HEK293 (cell line): ENCODE measurements around the gene CIPC.
A peak's percentile ranks its signal among the peaks of the same experiment; 100 is the strongest.

ENCODE experiments used
- CTCF ChIA-PET: fragments of 350-600 bp; formaldehyde crosslinking; extraction: SDS; loops from one replicate; lab custom pipeline; 2021; ENCODE audit warnings: antibody characterized with exemption; lab: Yijun Ruan, JAX
- POLR2A ChIA-PET: fragments of 300-600 bp; formaldehyde crosslinking; extraction: SDS; loops from one replicate; lab custom pipeline; 2020; ENCODE audit warnings: antibody characterized with exemption, inconsistent platforms; lab: Yijun Ruan, JAX
- H3K27ac ChIP-seq: fragments of 200-500 bp; sonication (Bioruptor generic); 2 replicates; pipeline ENCODE4 v1.5.1; 2014; ENCODE audit warnings: low read depth, low read length, control low read depth, inconsistent platforms; ENCODE audit errors: extremely low read depth
- H3K36me3 ChIP-seq, 2 experiments: fragments of 200-500 bp in 1 of 2; sonication (Bioruptor generic) in 1 of 2; 1 replicate in 1 of 2; 2 replicates in 1 of 2; pipeline ENCODE4 v1.5.1; 2014 to 2017; ENCODE audit warnings: inconsistent platforms in 2 of 2, low read length in 2 of 2; ENCODE audit not compliant: control insufficient read depth in 2 of 2, insufficient read depth in 1 of 2
- H3K4me1 ChIP-seq: fragments of 200-500 bp; sonication (Bioruptor generic); 2 replicates; pipeline ENCODE4 v1.5.1; 2014; ENCODE audit warnings: mild to moderate bottlenecking, low read length, inconsistent platforms; ENCODE audit not compliant: control insufficient read depth, insufficient read depth
- H3K4me3 ChIP-seq: 2 replicates; pipeline ENCODE4 v1.5.1; 2011; ENCODE audit warnings: low read depth, mild to moderate bottlenecking, control low read depth, low read length, moderate library complexity
- H3K9me3 ChIP-seq: fragments of 200-500 bp; sonication (Bioruptor generic); 2 replicates; pipeline ENCODE4 v1.5.1; 2014; ENCODE audit warnings: low read depth, low read length, inconsistent platforms; ENCODE audit not compliant: control insufficient read depth, insufficient read depth
- BCL6B ChIP-seq: fragments of 450-650 bp; formaldehyde crosslinking; IDR thresholded peaks from 2 replicates; pipeline ENCODE4 v1.5.1; 2017; ENCODE audit warnings: missing biosample characterization, missing genetic modification characterization
- EGR2 ChIP-seq: fragments of 450-650 bp; formaldehyde crosslinking; IDR thresholded peaks from 2 replicates; pipeline ENCODE4 v1.5.1; 2016; ENCODE audit warnings: low read depth, missing biosample characterization, missing genetic modification characterization
- GLI2 ChIP-seq: fragments of 450-650 bp; formaldehyde crosslinking; IDR thresholded peaks from 2 replicates; pipeline ENCODE4; 2017; ENCODE audit warnings: missing biosample characterization, missing genetic modification characterization, low read depth, borderline replicate concordance
- GLI4 ChIP-seq: fragments of 450-650 bp; formaldehyde crosslinking; IDR thresholded peaks from 2 replicates; pipeline ENCODE4 v1.5.1; 2016; ENCODE audit warnings: missing biosample characterization, missing genetic modification characterization
- YY1 ChIP-seq: fragments of 450-650 bp; formaldehyde crosslinking; IDR thresholded peaks from 2 replicates; pipeline ENCODE4 v1.5.1; 2018; ENCODE audit warnings: missing biosample characterization, missing genetic modification characterization
- ZNF114 ChIP-seq: fragments of 450-650 bp; formaldehyde crosslinking; IDR thresholded peaks from 2 replicates; pipeline ENCODE4 v1.5.0; 2017; ENCODE audit warnings: missing biosample characterization, missing genetic modification characterization
- ZNF16 ChIP-seq: fragments of 450-650 bp; formaldehyde crosslinking; IDR thresholded peaks from 2 replicates; pipeline ENCODE4 v1.5.1; 2016; ENCODE audit warnings: low read depth, missing biosample characterization, missing genetic modification characterization
- ZNF184 ChIP-seq: fragments of 450-650 bp; IDR thresholded peaks from 2 replicates; pipeline ENCODE4 v1.5.1; 2018; ENCODE audit warnings: missing biosample characterization, mild to moderate bottlenecking, missing genetic modification characterization
- ZNF214 ChIP-seq: fragments of 450-650 bp; formaldehyde crosslinking; IDR thresholded peaks from 2 replicates; pipeline ENCODE4 v1.5.1; 2017; ENCODE audit warnings: missing biosample characterization, mild to moderate bottlenecking, missing genetic modification characterization, borderline replicate concordance
- ZNF23 ChIP-seq: fragments of 450-650 bp; formaldehyde crosslinking; IDR thresholded peaks from 2 replicates; pipeline ENCODE4 v1.5.1; 2016; ENCODE audit warnings: missing biosample characterization, missing genetic modification characterization, borderline replicate concordance
- ZNF248 ChIP-seq: fragments of 450-650 bp; formaldehyde crosslinking; IDR thresholded peaks from 2 replicates; pipeline ENCODE4 v1.5.1; 2017; ENCODE audit warnings: missing biosample characterization, missing genetic modification characterization
- ZNF398 ChIP-seq: fragments of 450-650 bp; formaldehyde crosslinking; IDR thresholded peaks from 2 replicates; pipeline ENCODE4 v1.5.1; 2017; ENCODE audit warnings: missing biosample characterization, missing genetic modification characterization
- ZNF596 ChIP-seq: fragments of 450-650 bp; IDR thresholded peaks from 2 replicates; pipeline ENCODE4 v1.5.0; 2018; ENCODE audit warnings: missing biosample characterization, mild to moderate bottlenecking, missing genetic modification characterization, moderate library complexity
- ZNF660 ChIP-seq: fragments of 450-650 bp; IDR thresholded peaks from 2 replicates; pipeline ENCODE4 v1.5.1; 2018; ENCODE audit warnings: missing biosample characterization, mild to moderate bottlenecking, missing genetic modification characterization
- ZNF664 ChIP-seq: fragments of 450-650 bp; formaldehyde crosslinking; IDR thresholded peaks from 2 replicates; pipeline ENCODE4 v1.5.1; 2016; ENCODE audit warnings: missing biosample characterization, missing genetic modification characterization
- ZNF701 ChIP-seq: fragments of 450-650 bp; formaldehyde crosslinking; IDR thresholded peaks from 2 replicates; pipeline ENCODE4 v1.5.1; 2016; ENCODE audit warnings: missing biosample characterization, missing genetic modification characterization
- ZNF704 ChIP-seq: fragments of 450-650 bp; formaldehyde crosslinking; IDR thresholded peaks from 2 replicates; pipeline ENCODE4 v1.5.1; 2016; ENCODE audit warnings: missing biosample characterization, missing genetic modification characterization
- ZNF776 ChIP-seq: fragments of 450-650 bp; formaldehyde crosslinking; IDR thresholded peaks from 2 replicates; pipeline ENCODE4 v1.5.0; 2017; ENCODE audit warnings: missing biosample characterization, missing genetic modification characterization, borderline replicate concordance
- ZNF792 ChIP-seq: fragments of 450-650 bp; formaldehyde crosslinking; IDR thresholded peaks from 2 replicates; pipeline ENCODE4 v1.5.1; 2016; ENCODE audit warnings: missing biosample characterization, missing genetic modification characterization
- TF ChIP-seq, protein P1 (sequence below): fragments of 450-650 bp; formaldehyde crosslinking; IDR thresholded peaks from 2 replicates; pipeline ENCODE4; 2016; ENCODE audit warnings: missing biosample characterization, missing genetic modification characterization

Gene CIPC

GRCh38 chr14:77109656-77110055, 11.6 kb downstream of the CIPC start:
- Histone ChIP-seq H3K4me1 (no peaks in the 10 kb centered on the region), H3K9me3 (no peaks in the 10 kb centered on the region), H3K27ac (no peak overlapping the region), H3K4me3 (no peak overlapping the region), H3K36me3 (peaks cover 24 to 87% of the 10 kb centered on the region in 2 experiments)
- ChIA-PET CTCF (interaction anchor here (0.5 to 3.4 kb wide), 6 partner anchors 14 to 207 kb away, joined by 3 to 15 read pairs (median 3); no protein-coding TSS in a partner anchor), POLR2A (no interaction called here)
- TF ChIP-seq YY1 (no peak), ZNF776 (no peak), ZNF701 (no peak), ZNF114 (tag by site-specific recombination) (no peak), ZNF596 (tag by site-specific recombination) (no peak), ZNF704 (no peak), GLI4 (tag by site-specific recombination) (no peak), ZNF214 (no peak), ZNF248 (tag by site-specific recombination) (no peak)
- TF ChIP-seq, protein P1, sequence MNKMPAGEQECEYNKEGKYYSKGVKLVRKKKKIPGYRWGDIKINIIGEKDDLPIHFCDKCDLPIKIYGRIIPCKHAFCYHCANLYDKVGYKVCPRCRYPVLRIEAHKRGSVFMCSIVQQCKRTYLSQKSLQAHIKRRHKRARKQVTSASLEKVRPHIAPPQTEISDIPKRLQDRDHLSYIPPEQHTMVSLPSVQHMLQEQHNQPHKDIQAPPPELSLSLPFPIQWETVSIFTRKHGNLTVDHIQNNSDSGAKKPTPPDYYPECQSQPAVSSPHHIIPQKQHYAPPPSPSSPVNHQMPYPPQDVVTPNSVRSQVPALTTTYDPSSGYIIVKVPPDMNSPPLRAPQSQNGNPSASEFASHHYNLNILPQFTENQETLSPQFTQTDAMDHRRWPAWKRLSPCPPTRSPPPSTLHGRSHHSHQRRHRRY (tag by site-specific recombination): no peak

- Histone ChIP-seq H3K4me3 (no peak overlapping the region), H3K9me3 (no peaks in the 10 kb centered on the region), H3K27ac (no peak overlapping the region), H3K4me1 (no peaks in the 10 kb centered on the region), H3K36me3 (peaks cover 24 to 89% of the 10 kb centered on the region in 2 experiments)
- ChIA-PET CTCF (interaction anchor here (0.5 to 3.4 kb wide), 5 partner anchors 10 to 206 kb away, joined by 3 to 15 read pairs (median 3); no protein-coding TSS in a partner anchor), POLR2A (no interaction called here)
- TF ChIP-seq ZNF660 (tag by site-specific recombination) (no peak), ZNF704 (no peak), ZNF23 (tag by site-specific recombination) (no peak), ZNF114 (tag by site-specific recombination) (no peak), BCL6B (tag by site-specific recombination) (no peak), ZNF792 (tag by site-specific recombination) (no peak), ZNF664 (tag by site-specific recombination) (no peak)
Observed at GRCh38 chr14:77110286-77110685, 12.2 kb downstream of the CIPC start.

- Histone ChIP-seq H3K4me3 (no peak overlapping the region), H3K27ac (no peak overlapping the region), H3K9me3 (no peaks in the 10 kb centered on the region), H3K4me1 (no peaks in the 10 kb centered on the region), H3K36me3 (peaks cover 24 to 86% of the 10 kb centered on the region in 2 experiments)
- CTCF ChIA-PET: interaction anchor here (0.6 to 3.4 kb wide), 5 partner anchors 9 to 1394 kb away, joined by 3 to 15 read pairs (median 3); no protein-coding TSS in a partner anchor
- POLR2A ChIA-PET: no interaction called here
- TF ChIP-seq ZNF184 (tag by site-specific recombination): no peak
- TF ChIP-seq GLI2 (tag by site-specific recombination): no peak
- no peak for TF ChIP-seq ZNF16
- TF ChIP-seq EGR2 (tag by site-specific recombination): peak; percentile 41; the same call in 1 of the 2 replicates
- no peak for TF ChIP-seq ZNF398
Observed at GRCh38 chr14:77111021-77111420, 13.0 kb downstream of the CIPC start.
